ENCODE results near the gene RAD51B.

The RAD51B gene

GRCh38 chr14:68506645-68507419 is 687.3 kb downstream of the RAD51B start:
- DNase-seq, result no peak

GRCh38 chr14:68507544-68508081 is 688.0 kb downstream of the RAD51B start:
- no peak for DNase-seq

- DNase-seq, result no peak
Measured at GRCh38 chr14:68508581-68508980, 689.0 kb downstream of the RAD51B start.

- DNase-seq, result no peak
Measured at GRCh38 chr14:68509188-68509983, 689.8 kb downstream of the RAD51B start.

GRCh38 chr14:68510201-68511128 is 690.9 kb downstream of the RAD51B start:
- DNase-seq, result no peak

- DNase-seq, result no peak
Measured at GRCh38 chr14:68511129-68512047, 691.8 kb downstream of the RAD51B start.

GRCh38 chr14:68512088-68512487 is 692.5 kb downstream of the RAD51B start:
- no peak for DNase-seq

GRCh38 chr14:68513137-68513536 is 693.6 kb downstream of the RAD51B start:
- no peak for DNase-seq

GRCh38 chr14:68513838-68514607 is 694.4 kb downstream of the RAD51B start:
- DNase-seq, result no peak

- DNase-seq, result no peak
Measured at GRCh38 chr14:68514608-68515194, 695.1 kb downstream of the RAD51B start.

- no peak for DNase-seq
Measured at GRCh38 chr14:68516342-68516741, 696.8 kb downstream of the RAD51B start.

- no peak for DNase-seq
Measured at GRCh38 chr14:68518166-68518565, 698.6 kb downstream of the RAD51B start.

- DNase-seq, result no peak
Measured at GRCh38 chr14:68518761-68519670, 699.4 kb downstream of the RAD51B start.

- no peak for DNase-seq
Measured at GRCh38 chr14:68519671-68520187, 700.1 kb downstream of the RAD51B start.

- DNase-seq, result no peak
Measured at GRCh38 chr14:68520637-68521556, 701.3 kb downstream of the RAD51B start.

GRCh38 chr14:68521557-68521901 is 702.0 kb downstream of the RAD51B start:
- no peak for DNase-seq

- no peak for DNase-seq
Measured at GRCh38 chr14:68521961-68522509, 702.5 kb downstream of the RAD51B start.
